Stomach (tissue), 9 donors: Measurements from ENCODE around the gene ZBTB46. TPM values are rescaled to one million over a fixed set of nuclear protein-coding genes. Genes with fewer than 3 reads are reported as not detected.

Source experiments
- DNase-seq, 2 donors: peaks; one replicate each; pipeline versions ENCODE4 v3.0.0 to v3.0.0-alpha.2; 2013 to 2019
- H3K27ac ChIP-seq, 5 donors: fragments of 200-600 bp in 4 of 5; sonication (generic) in 4 of 5; one replicate each; pipeline ENCODE4 v1.5.1; 2013 to 2019; ENCODE audit warnings: mild to moderate bottlenecking in 1 of 5, moderate library complexity in 1 of 5
- H3K27me3 ChIP-seq, 3 donors: fragments of 200-600 bp; sonication (generic); one replicate each; pipeline ENCODE4 v1.5.1; 2017 to 2019; ENCODE audit warnings: mixed run types in 1 of 3
- H3K36me3 ChIP-seq, 4 donors: fragments of 200-600 bp; sonication (generic); 1 replicate in 3 of 4; 2 replicates in 1 of 4; pipeline ENCODE4 v1.5.1; 2016 to 2019
- H3K4me1 ChIP-seq, 4 donors: fragments of 200-600 bp; sonication (generic); one replicate each; pipeline ENCODE4 v1.5.1; 2016 to 2019
- H3K4me3 ChIP-seq, 4 donors: fragments of 200-600 bp; sonication (generic) in 3 of 4; one replicate each; pipeline ENCODE4 v1.5.1; 2016 to 2019; ENCODE audit warnings: mild to moderate bottlenecking in 1 of 4
- H3K9me3 ChIP-seq, 4 donors: fragments of 200-600 bp; sonication (generic); one replicate each; pipeline ENCODE4 v1.5.1; 2016 to 2019
- CTCF ChIP-seq, 7 experiments: fragments of 450-650 bp in 4 of 7; fragments of 200-600 bp in 3 of 7; sonication (generic) in 3 of 7; IDR thresholded peaks; one replicate each; pipeline ENCODE4 v1.5.1; 2016 to 2019; ENCODE audit warnings: antibody characterized with exemption in 7 of 7, control low read depth in 2 of 7, mild to moderate bottlenecking in 1 of 7
- EP300 ChIP-seq: sonication (generic); formaldehyde crosslinking; IDR thresholded peaks from one replicate; pipeline ENCODE4 v1.6.1; 2017; ENCODE audit warnings: antibody characterized with exemption
- POLR2A ChIP-seq, 4 donors: fragments of 450-650 bp; IDR thresholded peaks; one replicate each; pipeline ENCODE4 v1.6.1; 2016; ENCODE audit warnings: antibody characterized with exemption in 4 of 4, control low read depth in 2 of 4, mild to moderate bottlenecking in 1 of 4, moderate library complexity in 1 of 4
- POLR2AphosphoS5 ChIP-seq, 3 donors: sonication (generic); formaldehyde crosslinking; IDR thresholded peaks; one replicate each; pipeline ENCODE4 v1.6.1; 2016; ENCODE audit warnings: antibody characterized with exemption in 3 of 3
- WGBS, 5 donors: extraction: QIAGEN DNeasy Blood & Tissue Kit in 3 of 5; methylation state at CpG; one replicate each; pipeline versions ENCODE4 v1.1.5 to v1.1.7; 2013 to 2018; 5-methylcytosine and 5-hydroxymethylcytosine counted together
- intact Hi-C: fragments of 100-400 bp; cut with DNase I; formaldehyde crosslinking; loops from one replicate; pipeline ENCODE4 v1.15.1; 2023; ENCODE audit warnings: low total_unique reads
- polyA plus RNA-seq, 3 donors: library from polyadenylated mRNA; stranded (reverse); fragments of 200-250 nt; gene quantifications; one replicate each; pipeline ENCODE4 v1.2.3, GENCODE V29; 2013
- total RNA-seq, 5 donors: library from RNA; depleted of rRNA; stranded (reverse); fragments of >200 nt; gene quantifications; one replicate each; pipeline versions ENCODE4 v1.1.0 to v1.2.3, GENCODE V29; 2014 to 2016
- donor health status: healthy with polysubstance abuse.
- donor health status: Bipolar disorder and iron deficiency.
- donor health status: healthy.

Gene ZBTB46
- total and polyA plus RNA-seq, 8 donors: 0.58 to 13.4 (median 2.5) TPM

DNA sequence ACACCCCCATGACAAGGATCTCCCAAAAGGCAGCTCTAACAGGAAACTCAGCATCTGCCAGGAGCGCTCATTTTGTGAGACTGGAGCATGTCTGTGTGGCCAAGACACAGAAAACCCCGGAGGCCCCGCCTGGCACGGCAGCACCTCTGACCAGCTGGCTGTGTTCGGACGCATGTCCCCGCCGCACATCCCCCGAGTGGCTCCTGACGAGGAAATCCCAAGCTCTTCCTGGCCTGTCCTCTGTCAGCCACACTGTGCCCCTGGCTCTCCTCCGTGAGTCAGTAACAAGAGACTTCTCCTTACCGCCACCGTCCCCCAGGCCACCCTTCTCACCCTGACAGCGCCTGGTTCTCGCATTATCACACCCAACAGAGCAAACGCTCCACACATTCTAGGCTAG, 77.1 kb downstream of the ZBTB46 start:
- whole genome bisulfite sequencing, 5 donors: 60 to 79% (median 73%) methylated on average over 16 of the region's 16 CpGs
- intact Hi-C loops: no loop called here
- TF ChIP-seq POLR2A (IDR thresholded peaks at IDR 0.05) (no peak), EP300 (no peak), POLR2AphosphoS5 (IDR thresholded peaks at IDR 0.05) (no peak), CTCF (IDR thresholded peaks at IDR 0.05) (no peak)
- DNase-seq: no peak
- H3K27me3 ChIP-seq: no peaks in the 10 kb centered on the region
- H3K36me3 ChIP-seq: peaks cover 0 to 6% (median 2%) of the 10 kb centered on the region in 4 donors
- no peaks in the 10 kb centered on the region for H3K9me3 ChIP-seq
- H3K27ac ChIP-seq: no peak overlapping the region
- H3K4me3 ChIP-seq: no peak overlapping the region
- no peaks in the 10 kb centered on the region for H3K4me1 ChIP-seq

DNA sequence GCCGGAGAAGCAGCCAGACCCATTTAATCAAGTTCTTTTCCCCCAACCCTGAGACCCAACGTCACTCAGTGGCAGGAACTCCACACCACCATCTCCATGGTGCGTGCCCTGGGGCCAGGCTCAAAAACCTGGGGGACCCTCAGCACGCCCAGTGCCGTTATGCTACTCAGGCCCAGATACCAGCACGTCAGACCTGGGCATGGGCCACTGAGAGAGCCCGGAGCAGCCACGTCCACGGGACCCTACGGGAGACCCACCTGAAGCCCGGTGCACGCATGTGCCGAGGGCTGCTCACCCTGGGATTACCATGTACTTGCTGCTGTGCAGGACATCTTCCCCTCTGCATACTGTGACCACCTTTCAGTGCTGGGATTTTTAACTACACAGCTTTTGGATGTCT, 77.7 kb downstream of the ZBTB46 start:
- TF ChIP-seq EP300 (no peak), CTCF (IDR thresholded peaks at IDR 0.05) (no peak), POLR2A (IDR thresholded peaks at IDR 0.05) (no peak), POLR2AphosphoS5 (IDR thresholded peaks at IDR 0.05) (no peak)
- intact Hi-C loops: no loop called here
- 91 to 93% (median 91%) methylated on average over 11 to 13 of the region's 13 CpGs for WGBS, 5 donors
- Histone ChIP-seq H3K27me3 (no peaks in the 10 kb centered on the region), H3K27ac (no peak overlapping the region), H3K4me1 (no peaks in the 10 kb centered on the region), H3K36me3 (peaks cover 0 to 9% (median 2%) of the 10 kb centered on the region in 4 donors), H3K4me3 (no peak overlapping the region), H3K9me3 (no peaks in the 10 kb centered on the region)
- DNase-seq: no peak

- H3K4me3 ChIP-seq: no peak overlapping the region
- no peaks in the 10 kb centered on the region for H3K27me3 ChIP-seq
- intact Hi-C loops: no loop called here
- no peaks in the 10 kb centered on the region for H3K9me3 ChIP-seq
- H3K4me1 ChIP-seq: no peaks in the 10 kb centered on the region
- H3K27ac ChIP-seq: no peak overlapping the region
- TF ChIP-seq POLR2AphosphoS5 (IDR thresholded peaks at IDR 0.05) (no peak), EP300 (no peak), CTCF (IDR thresholded peaks at IDR 0.05) (no peak), POLR2A (IDR thresholded peaks at IDR 0.05) (no peak)
- no peak for DNase-seq
- peaks cover 0 to 11% (median 2%) of the 10 kb centered on the region in 4 donors for H3K36me3 ChIP-seq
- 89 to 95% (median 89%) methylated on average over 39 to 50 of the region's 50 CpGs for WGBS, 5 donors
These were observed 78.5 kb downstream of the ZBTB46 start for GRCh38 chr20:63752411-63753101.

DNA sequence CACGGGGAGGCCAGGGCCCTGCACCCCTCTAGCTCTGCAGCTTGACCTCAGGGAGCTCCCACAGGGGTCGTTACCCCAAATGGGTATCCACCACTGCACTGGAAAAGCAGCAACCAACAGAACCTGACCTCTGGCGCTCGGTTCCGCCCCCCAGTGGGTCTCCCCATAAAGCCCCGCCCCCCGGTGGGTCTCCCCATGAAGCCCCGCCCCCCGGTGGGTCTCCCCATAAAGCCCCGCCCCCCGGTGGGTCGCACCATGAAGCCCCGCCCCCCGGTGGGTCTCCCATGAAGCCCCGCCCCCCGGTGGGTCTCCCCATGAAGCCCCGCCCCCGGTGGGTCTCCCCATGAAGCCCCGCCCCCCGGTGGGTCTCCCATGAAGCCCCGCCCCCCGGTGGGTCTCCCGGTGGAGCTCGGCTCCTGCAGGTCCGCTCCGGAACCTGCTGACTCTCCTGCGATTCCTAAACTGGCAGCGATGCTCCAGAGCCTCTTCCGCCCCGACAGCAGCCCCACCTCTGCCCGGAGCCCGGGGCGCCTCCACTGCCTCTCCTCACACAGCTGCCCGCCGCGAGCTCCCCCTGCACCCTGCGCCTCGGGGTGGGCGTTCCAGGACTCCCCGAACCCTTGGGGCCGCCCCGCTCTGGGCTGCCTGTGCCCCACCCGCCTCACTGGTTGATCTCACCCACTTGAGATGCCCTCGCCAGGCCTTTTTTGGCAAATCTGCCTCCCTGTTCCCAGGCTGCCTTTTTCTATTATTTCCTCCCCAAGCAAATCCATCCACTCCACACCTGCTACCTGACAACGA, 79.4 kb downstream of the ZBTB46 start:
- H3K9me3 ChIP-seq: no peaks in the 10 kb centered on the region
- TF ChIP-seq CTCF (IDR thresholded peaks at IDR 0.05): no peak
- H3K4me3 ChIP-seq: no peak overlapping the region
- 69 to 89% (median 76%) methylated on average over 17 to 39 of the region's 45 CpGs for WGBS, 5 donors
- H3K4me1 ChIP-seq: no peaks in the 10 kb centered on the region
- no peak for DNase-seq
- intact Hi-C loops: no loop called here
- H3K27me3 ChIP-seq: no peaks in the 10 kb centered on the region
- H3K27ac ChIP-seq: peak overlapping the region in 2 of 5 donors; percentile 8 to 27
- peaks cover 0 to 13% (median 5%) of the 10 kb centered on the region in 4 donors for H3K36me3 ChIP-seq
